Esophagus muscularis mucosa (tissue), 4 donors: ENCODE results near the gene FER.

Source experiments
- EP300 ChIP-seq: sonication (generic); formaldehyde crosslinking; IDR thresholded peaks from one replicate; pipeline ENCODE4 v1.6.1; 2017; ENCODE audit warnings: antibody characterized with exemption
- POLR2A ChIP-seq: fragments of 450-650 bp; IDR thresholded peaks from one replicate; pipeline ENCODE4 v1.6.1; 2017; ENCODE audit warnings: antibody characterized with exemption, moderate library complexity, mild to moderate bottlenecking, low read depth
- POLR2AphosphoS5 ChIP-seq, 2 donors: sonication (generic); formaldehyde crosslinking; IDR thresholded peaks; one replicate each; pipeline ENCODE4 v1.6.1; 2017; ENCODE audit warnings: antibody characterized with exemption in 2 of 2
- TF ChIP-seq, protein P1 (sequence below), 3 experiments: fragments of 200-600 bp in 2 of 3; fragments of 450-650 bp in 1 of 3; sonication (generic) in 2 of 3; IDR thresholded peaks; one replicate each; pipeline ENCODE4 v1.5.1; 2017 to 2019; ENCODE audit warnings: antibody characterized with exemption in 3 of 3, mild to moderate bottlenecking in 2 of 3, moderate library complexity in 1 of 3

DNA sequence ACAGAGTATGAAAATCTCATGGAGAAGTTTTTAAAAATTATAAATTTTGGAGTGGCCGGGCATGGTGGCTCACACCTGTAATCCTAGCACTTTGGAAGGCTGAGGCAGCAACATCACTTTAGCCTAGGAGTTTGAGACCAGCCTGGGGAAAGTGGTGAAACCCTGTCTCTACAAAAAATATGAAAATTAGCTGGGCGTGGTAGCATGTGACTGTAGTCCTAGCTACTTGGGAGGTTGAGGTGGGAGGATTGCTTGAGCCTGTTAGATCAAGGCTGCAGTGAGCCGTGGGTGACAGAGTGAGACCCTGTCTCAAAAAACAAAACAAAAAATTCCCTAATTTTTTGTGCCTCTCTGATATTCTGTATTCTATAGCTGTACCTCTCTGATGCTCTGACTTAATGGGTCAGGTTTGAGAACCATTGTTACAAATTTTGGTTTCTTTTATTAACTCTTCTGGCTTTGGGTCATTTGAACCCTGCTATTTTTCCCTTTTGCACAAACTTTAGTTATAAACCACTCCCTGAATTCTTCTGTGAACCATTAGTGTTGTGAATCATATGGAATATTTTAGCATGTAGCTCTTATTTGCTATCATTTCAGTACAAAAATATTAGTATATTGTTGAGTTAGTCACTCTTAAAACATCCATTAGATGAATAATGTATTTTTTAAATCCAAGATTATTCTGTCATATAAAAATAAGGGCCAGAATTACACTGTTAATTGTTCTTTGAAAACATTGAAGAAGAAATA lies 51.0 kb downstream of the FER start:
- TF ChIP-seq, protein P1, sequence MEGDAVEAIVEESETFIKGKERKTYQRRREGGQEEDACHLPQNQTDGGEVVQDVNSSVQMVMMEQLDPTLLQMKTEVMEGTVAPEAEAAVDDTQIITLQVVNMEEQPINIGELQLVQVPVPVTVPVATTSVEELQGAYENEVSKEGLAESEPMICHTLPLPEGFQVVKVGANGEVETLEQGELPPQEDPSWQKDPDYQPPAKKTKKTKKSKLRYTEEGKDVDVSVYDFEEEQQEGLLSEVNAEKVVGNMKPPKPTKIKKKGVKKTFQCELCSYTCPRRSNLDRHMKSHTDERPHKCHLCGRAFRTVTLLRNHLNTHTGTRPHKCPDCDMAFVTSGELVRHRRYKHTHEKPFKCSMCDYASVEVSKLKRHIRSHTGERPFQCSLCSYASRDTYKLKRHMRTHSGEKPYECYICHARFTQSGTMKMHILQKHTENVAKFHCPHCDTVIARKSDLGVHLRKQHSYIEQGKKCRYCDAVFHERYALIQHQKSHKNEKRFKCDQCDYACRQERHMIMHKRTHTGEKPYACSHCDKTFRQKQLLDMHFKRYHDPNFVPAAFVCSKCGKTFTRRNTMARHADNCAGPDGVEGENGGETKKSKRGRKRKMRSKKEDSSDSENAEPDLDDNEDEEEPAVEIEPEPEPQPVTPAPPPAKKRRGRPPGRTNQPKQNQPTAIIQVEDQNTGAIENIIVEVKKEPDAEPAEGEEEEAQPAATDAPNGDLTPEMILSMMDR (IDR thresholded peaks at IDR 0.05): no peak
- TF ChIP-seq POLR2A (no peak), EP300 (no peak), POLR2AphosphoS5 (IDR thresholded peaks at IDR 0.05) (no peak)
